ENCODE data around the gene ERN1.

Gene ERN1

DNA sequence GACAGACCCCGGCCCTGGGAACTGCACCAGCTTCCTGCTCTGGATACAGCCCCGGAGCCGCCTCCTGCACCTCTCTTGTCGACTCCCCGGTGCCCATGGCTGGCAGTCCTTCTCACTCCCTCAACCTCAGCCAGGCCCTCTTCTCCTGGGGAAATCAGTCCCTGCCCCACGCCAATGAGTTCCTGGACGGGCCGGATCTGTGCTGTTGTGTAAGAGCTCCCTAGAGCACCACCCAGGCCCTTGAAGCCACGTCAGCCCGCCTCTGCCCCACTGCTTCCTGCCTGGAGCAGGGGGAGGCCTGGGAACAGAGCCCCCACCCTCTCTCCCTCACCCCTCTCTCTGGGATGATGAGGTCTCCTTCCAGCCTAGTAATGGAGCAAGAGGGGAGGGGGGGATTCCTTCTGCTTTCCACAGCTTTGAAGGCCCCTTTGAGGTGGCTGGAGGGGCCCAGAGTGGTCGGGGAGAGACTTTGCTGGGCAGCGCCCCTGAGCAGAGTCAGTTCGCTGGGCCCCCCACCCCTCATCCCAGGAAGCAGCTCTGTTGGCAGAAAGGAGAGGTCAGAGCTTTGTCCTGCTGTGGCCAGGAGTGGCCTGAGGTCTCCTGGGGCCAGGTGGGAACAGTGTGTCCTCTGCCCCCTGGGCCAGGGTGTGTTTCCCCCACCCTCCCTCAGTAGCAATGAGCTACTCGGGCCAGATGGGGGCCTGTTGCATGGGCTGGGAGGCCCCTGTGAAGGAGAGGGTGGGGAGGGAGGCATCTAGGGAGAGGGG, 128.0 kb downstream of the ERN1 start:
- DNase-seq, result no peak

DNA sequence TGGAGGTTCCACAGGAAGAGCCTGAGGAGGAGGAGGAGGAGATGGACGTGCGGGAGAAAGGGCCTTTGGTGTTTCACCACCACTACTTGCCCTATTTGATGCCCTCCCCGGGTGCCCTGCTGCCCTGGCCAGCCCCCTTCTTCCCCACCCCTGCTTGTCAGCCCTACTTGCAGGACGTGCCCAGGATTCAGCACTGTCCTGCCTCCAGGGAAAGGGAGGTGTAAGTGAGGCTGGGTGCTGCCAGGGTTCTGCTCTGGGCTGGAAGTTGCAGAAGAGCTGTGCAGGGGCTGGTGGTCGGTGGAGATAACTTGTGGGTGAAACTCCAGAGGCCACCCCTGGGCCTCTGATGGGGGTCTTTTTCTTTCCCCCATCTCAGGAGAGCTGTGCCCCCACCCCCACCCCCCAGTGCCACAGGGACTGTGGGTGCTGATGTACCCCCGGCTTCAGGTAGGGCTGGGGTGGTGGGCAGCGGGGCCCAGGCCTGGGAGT, 128.8 kb downstream of the ERN1 start:
- no peak for DNase-seq

DNA sequence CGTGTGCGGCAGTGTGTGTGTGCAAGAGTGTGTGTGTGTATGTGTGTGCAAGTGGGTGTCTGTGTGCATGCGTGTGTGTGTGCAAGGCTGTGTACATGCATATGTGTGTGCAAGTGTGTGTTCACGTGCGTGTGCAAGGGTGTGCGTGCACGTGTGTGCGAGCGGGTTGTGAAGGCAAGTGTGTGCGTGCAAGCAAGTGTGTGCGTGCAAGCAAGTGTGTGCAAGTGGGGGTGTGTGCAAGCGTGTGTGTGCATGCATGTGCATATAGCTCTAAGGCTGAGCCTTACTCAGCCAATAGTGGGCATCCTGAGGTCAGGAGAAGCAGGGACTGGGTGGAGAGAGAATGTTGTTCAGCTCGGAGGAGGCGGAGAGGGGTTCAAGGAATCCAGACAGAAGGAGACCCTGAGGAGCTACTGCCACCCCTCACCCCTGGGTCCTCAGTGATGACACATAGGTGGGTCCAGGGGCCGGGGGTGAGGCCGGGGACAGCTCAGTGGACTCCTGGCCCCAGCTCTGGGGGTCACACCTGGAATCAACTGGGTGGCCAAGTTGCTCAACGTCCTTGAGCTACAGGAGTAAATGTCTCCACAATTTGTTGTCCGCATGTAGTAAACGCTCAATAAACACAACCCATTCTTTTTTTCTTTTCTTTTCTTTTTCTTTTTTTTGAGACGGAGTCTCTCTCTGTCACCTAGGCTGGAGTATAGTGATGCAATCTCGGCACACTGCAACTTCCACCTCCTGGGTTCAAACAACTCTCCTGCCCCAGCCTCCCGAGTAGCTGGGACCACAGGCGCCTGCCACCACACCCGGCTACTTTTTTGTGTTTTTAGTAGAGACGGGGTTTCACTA, 130.0 kb downstream of the ERN1 start:
- no peak for DNase-seq

DNA sequence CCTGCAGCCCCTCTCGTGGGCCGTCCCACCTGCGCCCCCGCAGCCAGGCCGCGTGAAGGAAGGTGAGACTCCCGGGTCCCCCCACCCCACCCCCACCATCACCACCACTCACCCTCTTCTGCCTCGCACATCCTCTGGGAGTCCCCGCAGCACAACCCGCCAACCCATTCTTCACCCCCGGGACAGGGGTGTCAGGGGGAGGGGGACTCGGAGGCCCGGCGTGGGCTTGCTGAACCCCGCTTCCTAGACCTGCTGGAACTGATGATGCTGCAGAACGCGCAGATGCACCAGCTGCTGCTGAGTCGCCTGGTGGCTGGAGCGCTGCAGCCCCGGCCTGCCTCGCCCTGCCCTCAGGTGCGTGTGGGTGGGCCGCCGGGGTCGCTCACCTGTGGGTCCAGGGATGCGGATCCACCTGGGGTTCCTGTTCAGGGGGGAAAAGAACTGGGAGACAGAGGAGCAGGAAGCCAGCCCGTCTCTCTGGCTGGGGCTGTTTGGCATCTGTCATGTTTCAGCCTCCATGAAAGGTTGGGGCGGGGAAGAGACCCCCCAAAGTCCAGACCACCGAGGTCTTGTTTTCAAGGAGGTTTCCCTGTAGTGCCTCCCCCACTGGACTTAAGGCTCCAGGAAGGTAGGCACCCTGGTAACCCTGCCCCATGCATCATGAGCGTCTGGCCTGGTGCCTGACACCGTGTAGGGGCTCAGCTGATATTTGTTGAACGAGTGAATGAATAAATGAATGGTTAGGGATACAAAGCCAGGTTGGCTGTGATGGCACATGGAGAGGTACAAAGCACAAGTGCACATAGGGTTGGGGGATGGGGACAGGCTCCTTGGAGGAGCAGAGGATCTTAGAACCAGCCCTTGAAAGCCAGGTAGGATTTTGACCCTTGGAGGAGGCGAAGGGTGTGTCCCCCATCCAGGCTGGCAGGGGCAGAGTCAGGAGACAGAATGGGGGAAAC, 130.9 kb downstream of the ERN1 start:
- no peak for DNase-seq

DNA sequence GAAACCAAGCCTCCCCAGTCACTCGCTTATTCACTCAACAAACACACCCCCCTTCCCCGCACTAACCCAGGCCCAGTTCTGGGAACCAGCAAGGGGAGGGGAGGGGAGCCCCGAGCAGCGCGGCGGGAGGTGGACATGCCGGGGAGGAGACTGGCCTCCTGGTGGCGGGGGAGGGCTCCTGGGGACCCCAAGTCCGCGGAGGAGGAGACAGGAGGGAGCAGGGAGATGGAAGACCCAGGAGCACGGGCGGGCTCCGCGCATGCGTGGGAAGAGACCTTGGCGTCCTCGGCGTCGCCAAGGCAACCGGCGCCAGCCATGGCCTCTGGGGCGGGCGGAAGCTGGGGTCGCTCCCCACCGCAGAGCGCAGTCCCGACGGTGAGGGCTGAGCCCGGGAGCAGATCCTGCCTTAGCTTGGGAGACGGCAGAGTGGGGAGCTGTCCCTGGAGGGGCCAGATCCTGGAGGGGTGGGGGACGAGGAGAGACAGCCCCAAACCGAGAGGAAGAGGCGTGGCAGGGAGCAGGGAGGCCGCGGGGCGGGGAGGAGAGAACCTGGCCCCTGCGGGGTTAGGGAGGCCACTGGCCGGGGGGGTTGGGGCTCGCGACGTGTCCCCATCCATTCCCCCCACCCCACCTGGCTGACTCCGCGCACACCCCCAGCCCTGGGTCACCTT, 131.8 kb downstream of the ERN1 start, which contains the start of gene PRR29:
Gene PRR29, plus strand, starts transcription at position 302 of the 671 bp plus-strand sequence. Its CDS starts 14 bp downstream, at position 316.
- DNase-seq, result peak; percentile 69

DNA sequence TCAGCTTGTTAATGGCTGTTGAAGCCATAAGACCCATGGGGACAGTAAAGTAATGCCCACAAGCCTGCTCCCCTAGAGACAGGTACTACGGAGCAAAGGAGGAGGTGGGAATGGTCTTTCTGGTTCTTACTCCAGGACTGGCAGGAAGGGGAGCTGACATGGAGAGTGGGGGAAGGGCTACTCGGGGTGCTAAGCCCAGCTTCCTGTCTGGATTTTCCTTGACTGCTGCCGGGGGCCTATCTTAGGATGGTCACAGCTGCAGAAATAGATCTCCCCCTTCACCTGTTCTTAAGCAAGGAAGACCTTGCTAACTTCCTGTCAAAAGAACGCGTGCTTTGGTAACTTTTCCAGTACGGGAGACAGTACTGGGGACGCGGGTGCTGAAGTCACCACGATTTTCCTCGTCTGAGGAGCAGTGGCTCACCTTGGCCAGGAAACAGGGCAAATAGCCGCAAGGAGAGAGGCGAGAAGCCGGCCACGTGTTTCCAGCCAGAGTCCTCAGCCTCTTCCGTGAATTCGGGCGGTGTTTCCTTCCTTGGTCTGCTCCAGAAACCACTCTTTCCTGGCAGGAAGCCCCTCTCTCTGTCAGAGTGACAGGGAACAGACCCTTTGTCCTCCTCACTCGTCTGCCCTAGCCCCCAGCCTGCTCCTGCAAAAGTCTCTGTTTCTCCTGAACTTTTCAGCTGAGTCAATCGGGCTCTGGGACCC, 132.4 kb downstream of the ERN1 start:
- no peak for DNase-seq

DNA sequence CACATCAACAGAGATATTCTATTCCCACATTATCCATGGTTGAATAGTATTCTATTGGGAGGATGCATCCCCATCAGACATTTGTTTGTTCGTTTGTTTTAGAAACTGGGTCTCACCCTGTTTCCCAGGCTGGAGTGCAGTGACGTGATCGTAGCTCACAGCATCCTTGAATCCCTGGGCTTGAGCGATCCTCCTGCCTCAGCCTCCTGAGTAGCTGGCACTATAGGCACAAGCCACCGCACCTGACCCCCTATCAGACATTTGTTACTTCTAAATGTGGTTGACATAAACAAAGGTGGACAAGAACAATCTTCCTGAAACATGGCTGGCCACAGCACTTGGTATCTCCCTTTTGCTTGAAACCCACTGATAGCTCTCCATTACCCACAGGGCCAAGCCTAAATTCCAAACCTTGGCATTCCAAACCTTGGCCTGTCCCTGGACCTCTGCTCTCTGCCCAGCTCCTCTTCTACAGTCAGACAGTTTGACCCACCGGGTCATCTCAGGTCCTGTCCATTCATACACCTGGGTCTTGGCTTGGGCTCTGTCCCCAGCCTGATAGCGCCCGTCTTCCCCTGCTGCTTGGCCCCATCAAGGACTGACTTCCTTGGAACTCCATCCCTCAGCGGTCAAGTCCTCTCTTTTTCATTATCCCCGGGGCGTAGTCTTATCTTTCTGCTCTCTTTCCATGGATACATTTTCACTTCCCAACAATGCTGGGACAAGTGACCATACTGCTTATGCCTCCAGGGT, 133.3 kb downstream of the ERN1 start:
- DNase-seq, result no peak

DNA sequence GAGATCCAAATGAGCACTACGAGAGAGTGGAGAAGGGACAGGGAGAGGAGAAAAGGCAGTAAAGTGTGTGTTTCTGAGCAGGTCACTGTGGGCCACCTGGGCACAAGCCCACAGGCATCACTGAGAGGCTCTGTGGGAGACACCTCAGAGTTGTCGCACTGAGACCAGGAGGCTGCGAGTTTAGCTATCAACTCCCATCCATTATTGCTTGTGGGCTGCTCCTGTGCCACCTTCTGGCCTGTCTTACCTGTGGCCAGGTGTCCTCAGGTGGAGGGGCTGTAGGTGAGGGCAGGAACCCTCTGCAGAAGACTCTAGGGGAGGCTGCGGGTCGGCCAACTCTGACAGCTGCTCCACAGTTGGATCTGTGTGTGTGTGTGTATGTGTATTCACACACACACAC, 134.3 kb downstream of the ERN1 start:
- DNase-seq, result no peak

DNA sequence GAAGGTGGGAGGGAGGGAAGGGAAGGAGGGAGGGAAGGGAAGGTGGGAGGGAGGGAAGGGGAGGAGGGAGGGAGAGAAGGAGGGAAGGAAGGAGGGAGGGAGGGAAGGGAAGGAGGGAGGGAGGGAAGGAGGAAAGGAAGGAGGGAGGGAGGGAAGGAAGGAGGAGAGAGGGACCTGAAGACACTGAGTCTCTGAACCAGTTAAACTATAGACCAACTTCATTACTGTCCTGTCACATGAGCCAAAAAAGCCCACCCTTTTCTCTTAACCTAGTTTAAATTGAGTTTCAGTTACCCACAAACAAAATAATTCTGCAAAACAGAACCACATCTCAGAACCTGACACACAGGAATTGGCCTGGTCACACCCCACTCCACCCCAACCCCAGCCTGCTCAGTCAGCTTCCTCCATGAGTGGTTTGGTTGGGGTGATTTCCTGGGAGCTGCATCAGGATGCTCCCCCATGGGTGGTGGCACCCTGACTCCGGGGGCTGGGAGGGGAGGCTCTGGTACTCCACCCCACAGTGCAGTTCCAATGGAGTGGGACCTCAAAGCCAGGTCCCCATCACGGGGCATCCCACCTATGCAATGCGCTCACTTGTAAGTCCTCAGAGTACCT, 136.5 kb downstream of the ERN1 start:
- no peak for DNase-seq

DNA sequence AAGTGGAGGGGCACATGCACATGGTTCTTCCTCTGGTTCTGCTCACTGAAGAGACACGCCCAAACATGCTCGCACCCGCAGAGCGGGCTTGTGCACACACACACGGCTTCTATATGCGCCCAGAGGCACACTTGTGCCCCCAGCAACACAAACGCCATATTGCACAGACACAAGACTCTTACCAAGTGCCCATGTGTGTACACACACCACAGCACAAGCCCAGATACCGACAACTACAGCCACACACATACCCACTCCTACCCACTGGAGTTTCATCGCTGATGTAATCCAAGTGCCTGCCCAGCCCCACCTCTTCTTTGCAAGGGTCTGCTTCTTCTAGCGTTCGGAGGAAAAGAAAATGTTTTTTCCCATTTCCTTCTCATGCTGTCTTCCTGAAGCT, 138.3 kb downstream of the ERN1 start:
- no peak for DNase-seq

DNA sequence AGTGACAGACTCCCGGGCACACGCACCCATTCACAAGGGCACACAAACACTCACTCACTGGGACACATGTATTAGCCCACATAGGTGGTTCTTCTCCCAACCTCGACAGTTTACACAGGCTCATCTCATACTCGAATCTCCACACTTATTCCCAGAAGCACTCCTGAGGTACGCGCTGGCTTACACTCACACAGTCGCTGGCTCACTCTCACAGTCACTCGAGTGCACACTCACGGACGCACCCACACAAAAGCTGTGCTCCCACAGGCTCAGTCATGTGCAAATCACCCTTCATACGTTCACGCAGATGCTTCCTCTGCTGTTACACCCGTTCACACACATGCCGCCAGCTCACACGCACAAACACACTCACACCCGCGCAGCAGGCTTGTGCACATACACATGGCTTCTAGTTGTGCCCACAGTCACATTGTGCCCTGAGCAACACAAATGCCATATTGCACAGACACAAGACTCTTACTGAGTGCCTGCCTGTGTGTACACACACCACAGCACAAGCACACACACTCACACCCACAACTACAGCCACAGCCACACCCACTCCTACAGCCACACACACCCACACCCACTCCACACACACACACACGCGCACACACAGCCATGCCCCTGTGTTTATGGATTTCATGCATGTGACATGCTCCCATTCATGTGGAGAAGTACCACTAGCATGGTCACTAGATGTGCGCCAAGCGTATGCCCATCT, 140.2 kb downstream of the ERN1 start:
- DNase-seq, result no peak

Measured in activated CD4-positive, alpha-beta T cell treated with anti-CD3 and anti-CD28 coated beads, Interleukin-2, amount 50 U/mL, for 16 hours (primary cell).